Heart left ventricle (tissue), 16 donors: ENCODE results near the gene DYNLT1. TPM values are rescaled to one million over a fixed set of nuclear protein-coding genes. Genes with fewer than 3 reads are reported as not detected.

Experiments
- ATAC-seq, 4 donors: fragments of 200-7000 bp; cut with Tn5 transposase; one replicate each; pipeline ENCODE4 v1.9.1; 2020 to 2022; ENCODE audit warnings: moderate library complexity in 4 of 4, mild to moderate bottlenecking in 3 of 4, moderate number of reproducible peaks in 1 of 4
- DNase-seq, 5 donors: peaks; one replicate each; pipeline ENCODE4 v3.0.0-alpha.2; 2020
- H3K27ac ChIP-seq, 12 donors: fragments of 200-600 bp; sonication (generic) in 4 of 12; one replicate each; pipeline versions ENCODE4 v1.5.0 to v1.8.0; 2016 to 2022; ENCODE audit warnings: mild to moderate bottlenecking in 2 of 12
- H3K27me3 ChIP-seq, 9 donors: fragments of 200-600 bp; sonication (generic) in 2 of 9; one replicate each; pipeline versions ENCODE4 v1.5.1 to v1.8.0; 2016 to 2022; ENCODE audit warnings: mild to moderate bottlenecking in 3 of 9
- H3K36me3 ChIP-seq, 9 donors: fragments of 200-600 bp; sonication (generic) in 2 of 9; one replicate each; pipeline versions ENCODE4 v1.5.0 to v1.8.0; 2018 to 2022; ENCODE audit warnings: mild to moderate bottlenecking in 2 of 9
- H3K4me1 ChIP-seq, 12 donors: fragments of 200-600 bp; sonication (generic) in 4 of 12; one replicate each; pipeline versions ENCODE4 v1.5.0 to v1.8.0; 2016 to 2022; ENCODE audit warnings: mild to moderate bottlenecking in 3 of 12
- H3K4me3 ChIP-seq, 12 donors: fragments of 200-600 bp; sonication (generic) in 4 of 12; one replicate each; pipeline versions ENCODE4 v1.5.0 to v1.8.0; 2017 to 2022; ENCODE audit warnings: mild to moderate bottlenecking in 9 of 12, moderate library complexity in 4 of 12
- H3K9me3 ChIP-seq, 12 donors: fragments of 200-600 bp; sonication (generic) in 4 of 12; one replicate each; pipeline versions ENCODE4 v1.5.0 to v1.8.0; 2016 to 2022; ENCODE audit warnings: mild to moderate bottlenecking in 1 of 12
- CTCF ChIP-seq, 12 donors: fragments of 200-600 bp; sonication (generic) in 4 of 12; IDR thresholded peaks; one replicate each; pipeline versions ENCODE4 v1.5.0 to v1.8.0; 2018 to 2022; ENCODE audit warnings: antibody characterized with exemption in 12 of 12, mild to moderate bottlenecking in 5 of 12
- POLR2A ChIP-seq, 2 donors: fragments of 450-650 bp; IDR thresholded peaks; one replicate each; pipeline ENCODE4 v1.6.1; 2017; ENCODE audit warnings: antibody characterized with exemption in 2 of 2, mild to moderate bottlenecking in 2 of 2, moderate library complexity in 2 of 2
- WGBS, 4 donors: extraction: QIAGEN DNeasy Blood & Tissue Kit in 2 of 4; methylation state at CpG; one replicate each; pipeline versions ENCODE4 v1.1.5 to v1.1.7; 2013 to 2018; 5-methylcytosine and 5-hydroxymethylcytosine counted together
- intact Hi-C, 10 donors: fragments of 100-400 bp; cut with DNase I; formaldehyde crosslinking; loops; one replicate each; pipeline versions ENCODE4 v1.11.1 to v1.14.2; 2022
- polyA plus RNA-seq, 2 donors: library from polyadenylated mRNA; stranded (reverse); fragments of 200-250 nt; gene quantifications; one replicate each; pipeline ENCODE4 v1.2.3, GENCODE V29; 2013
- total RNA-seq, 9 donors: library from RNA; depleted of rRNA in 2 of 9; stranded (reverse); fragments of >200 nt in 2 of 9; fragmentation: NEBNext Ultra II Directional in 3 of 9; extraction: Animal tissue kit (Norgen Biotek cat#: 25700) in 3 of 9; gene quantifications; one replicate each; pipeline versions ENCODE4 v1.1.0 to v1.2.4, GENCODE V29; 2016 to 2023
- donor health status: ischemic (EF 13 %, LVEDD 7.1; RV severe dilation, severe dysfunction).
- donor health status: healthy with polysubstance abuse.
- donor health status: DM: no; HTN: yes; CAD: no.
- donor health status: DM: no; HTN: no; CAD: no.
- donor health status: ischemic (EF 25% LVEDD 6.9; RV normal size, moderate dysfunction).
- donor health status: ischemic (EF 25% LVEDD 5.7; RV mildly dilated, moderate dysfunction).
- donor health status: healthy.
- donor health status: DM: yes; HTN: yes; CAD: no.
- donor health status: ischemic (EF 35%, LVEDD 5.7; RV mildly dilated, moderate dysfunction).
- donor health status: nonischemic (EF 11% LVEDD 7.7; RV severe dilation, severe dysfunction).
- donor health status: DM: yes; HTN: yes; CAD: no.
- donor health status: PGD.
- donor health status: ischemic (EF 29% LVEDD 5.4; RV normal size, mild dysfunction).
- donor health status: nonischemic (EF 23%, LVEDD 6.1; RV moderate dilation, normal function).

The DYNLT1 gene
- total and polyA plus RNA-seq, 11 donors = 68.4 to 177 (median 125) TPM

GRCh38 chr6:158611541-158612370 is 32.8 kb downstream of the DYNLT1 start:
- H3K27me3 ChIP-seq = no peaks in the 10 kb centered on the region
- no peak overlapping the region for H3K4me3 ChIP-seq
- intact Hi-C loops = no loop called here
- peak overlapping the region in 7 of 12 donors; percentile 7 to 69 (median 50) for H3K27ac ChIP-seq
- TF ChIP-seq CTCF (IDR thresholded peaks at IDR 0.05) (no peak), POLR2A (IDR thresholded peaks at IDR 0.05) (no peak)
- H3K36me3 ChIP-seq = peaks cover 0 to 55% (median 32%) of the 10 kb centered on the region in 9 donors
- ATAC-seq (peak in 3 of 4 donors; percentile 10 to 49 (median 35)), DNase-seq (no peak)
- peaks cover 0 to 12% (median 0%) of the 10 kb centered on the region in 12 donors for H3K9me3 ChIP-seq
- 50 to 59% (median 54%) methylated on average over 14 of the region's 14 CpGs for WGBS, 4 donors
- H3K4me1 ChIP-seq = peaks cover 0 to 32% (median 20%) of the 10 kb centered on the region in 12 donors

- no peak for ATAC-seq
- H3K27ac ChIP-seq = peak overlapping the region in 5 of 12 donors; percentile 43 to 69 (median 61)
- intact Hi-C loops = no loop called here
- no peaks in the 10 kb centered on the region for H3K27me3 ChIP-seq
- peaks cover 0 to 12% (median 0%) of the 10 kb centered on the region in 12 donors for H3K9me3 ChIP-seq
- peaks cover 0 to 32% (median 20%) of the 10 kb centered on the region in 12 donors for H3K4me1 ChIP-seq
- no peak for DNase-seq
- no peak overlapping the region for H3K4me3 ChIP-seq
- TF ChIP-seq POLR2A (IDR thresholded peaks at IDR 0.05) (no peak), CTCF (IDR thresholded peaks at IDR 0.05) (no peak)
- peaks cover 0 to 61% (median 34%) of the 10 kb centered on the region in 9 donors for H3K36me3 ChIP-seq
- 60 to 66% (median 63%) methylated on average over 3 of the region's 3 CpGs for WGBS, 4 donors
These were observed 33.5 kb downstream of the DYNLT1 start for GRCh38 chr6:158611039-158611438.

- DNase-seq (no peak), ATAC-seq (peak; percentile 57 to 74 (median 66))
- WGBS, 4 donors = 64 to 79% (median 71%) methylated on average over 9 of the region's 9 CpGs
- peak overlapping the region in 6 of 12 donors; percentile 5 to 69 (median 58) for H3K27ac ChIP-seq
- peaks cover 0 to 67% (median 39%) of the 10 kb centered on the region in 9 donors for H3K36me3 ChIP-seq
- H3K9me3 ChIP-seq = peaks cover 0 to 8% (median 0%) of the 10 kb centered on the region in 12 donors
- no peaks in the 10 kb centered on the region for H3K27me3 ChIP-seq
- peaks cover 0 to 32% (median 20%) of the 10 kb centered on the region in 12 donors for H3K4me1 ChIP-seq
- TF ChIP-seq POLR2A (IDR thresholded peaks at IDR 0.05) = no peak
- no peak for TF ChIP-seq CTCF (IDR thresholded peaks at IDR 0.05)
- intact Hi-C loops = no loop called here
- H3K4me3 ChIP-seq = no peak overlapping the region
These were observed 34.1 kb downstream of the DYNLT1 start for GRCh38 chr6:158610319-158610968.
